ENCODE data around the gene GAPDHS.

Gene GAPDHS

DNA sequence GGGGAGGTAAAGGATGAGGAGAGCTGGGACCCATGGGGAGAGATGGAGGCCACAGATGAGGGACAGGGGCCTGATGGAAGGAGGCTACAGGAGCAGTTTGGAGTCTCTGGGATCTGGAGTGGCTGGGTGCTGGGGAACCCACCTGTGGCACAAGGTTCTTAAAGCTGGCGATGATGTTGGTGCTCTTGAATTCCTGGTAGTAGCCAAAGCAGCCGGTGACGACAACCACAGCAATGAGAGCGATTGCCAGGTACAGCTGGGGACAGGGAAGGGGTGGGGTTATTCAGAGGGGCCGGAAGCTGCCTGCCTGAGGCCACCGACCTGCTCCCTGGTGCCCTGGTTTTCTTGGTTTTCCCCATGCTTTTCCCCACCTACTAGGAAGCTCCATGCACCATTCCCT, 27.4 kb downstream of the GAPDHS start:
- in situ Hi-C loops (cut with HindIII; ENCODE audit: low pct_ligation_motif_present, low sequenced_read_pairs): no loop called here
- Histone ChIP-seq H3K36me3 (replicated peaks) (no peaks in the 10 kb centered on the region), H3K27ac (no peak overlapping the region), H3K4me3 (ENCODE audit: low read depth, low read length) (no peak overlapping the region), H3K27me3 (replicated peaks) (peaks cover 2% of the 10 kb centered on the region)
- no peak for DNase-seq
- TF ChIP-seq CTCF (IDR thresholded peaks at IDR 0.05; ENCODE audit: low read depth, low read length, missing control alignments): no peak

DNA sequence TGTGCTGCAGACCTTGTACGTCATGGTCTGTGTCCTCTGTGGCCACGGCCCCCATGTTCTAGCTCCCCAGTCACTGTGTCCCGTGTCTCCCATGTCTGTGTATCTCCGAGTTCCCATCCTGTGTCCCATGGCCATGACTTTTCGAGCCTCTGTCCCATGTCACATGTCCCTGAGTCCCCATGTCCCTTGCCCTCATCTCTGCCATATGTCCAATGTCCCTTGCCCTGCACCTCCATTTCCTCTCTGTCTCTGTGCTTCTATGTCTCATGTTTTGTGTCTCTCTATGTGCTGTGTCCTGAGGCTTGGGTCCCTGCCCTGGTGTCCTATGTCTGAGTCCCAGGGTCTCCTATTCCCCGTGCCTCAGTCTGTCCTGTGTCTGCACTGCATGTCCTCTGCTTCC, 28.2 kb downstream of the GAPDHS start:
- no peak overlapping the region for H3K4me3 ChIP-seq (ENCODE audit: low read depth, low read length)
- TF ChIP-seq CTCF (IDR thresholded peaks at IDR 0.05; ENCODE audit: low read depth, low read length, missing control alignments): no peak
- H3K36me3 ChIP-seq (replicated peaks): no peaks in the 10 kb centered on the region
- no peak for DNase-seq
- in situ Hi-C loops (cut with HindIII; ENCODE audit: low pct_ligation_motif_present, low sequenced_read_pairs): no loop called here
- H3K27me3 ChIP-seq (replicated peaks): peaks cover 2% of the 10 kb centered on the region
- H3K27ac ChIP-seq: no peak overlapping the region

DNA sequence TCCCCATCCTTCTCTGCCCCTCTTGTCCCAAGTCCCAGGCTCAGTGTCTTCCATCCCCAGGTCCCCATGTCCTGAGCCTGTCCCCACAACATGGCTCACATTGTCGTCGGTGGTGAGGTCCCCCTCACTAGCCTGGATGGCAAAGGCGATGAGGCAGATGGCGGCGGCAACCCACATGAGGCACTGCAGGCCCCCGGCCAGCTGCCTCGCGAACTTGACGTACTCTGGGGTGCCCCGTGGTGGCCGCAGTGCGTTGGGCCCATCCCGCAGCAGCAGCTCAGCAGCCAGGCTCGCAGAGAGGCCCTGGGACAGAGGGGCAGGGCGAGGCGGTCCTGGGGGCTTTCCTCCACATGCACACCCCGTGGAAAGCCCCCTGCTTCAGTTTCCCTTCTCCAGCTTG, 29.1 kb downstream of the GAPDHS start:
- no peak overlapping the region for H3K4me3 ChIP-seq (ENCODE audit: low read depth, low read length)
- H3K27me3 ChIP-seq (replicated peaks): peaks cover 2% of the 10 kb centered on the region
- TF ChIP-seq CTCF (IDR thresholded peaks at IDR 0.05; ENCODE audit: low read depth, low read length, missing control alignments): no peak
- DNase-seq: no peak
- in situ Hi-C loops (cut with HindIII; ENCODE audit: low pct_ligation_motif_present, low sequenced_read_pairs): no loop called here
- no peaks in the 10 kb centered on the region for H3K36me3 ChIP-seq (replicated peaks)
- H3K27ac ChIP-seq: no peak overlapping the region

- TF ChIP-seq CTCF (IDR thresholded peaks at IDR 0.05; ENCODE audit: low read depth, low read length, missing control alignments): no peak
- Histone ChIP-seq H3K36me3 (replicated peaks) (no peaks in the 10 kb centered on the region), H3K4me3 (ENCODE audit: low read depth, low read length) (no peak overlapping the region), H3K27ac (no peak overlapping the region), H3K27me3 (replicated peaks) (peaks cover 2% of the 10 kb centered on the region)
- in situ Hi-C loops (cut with HindIII; ENCODE audit: low pct_ligation_motif_present, low sequenced_read_pairs): no loop called here
- no peak for DNase-seq
Observed at GRCh38 chr19:35562776-35563175, 29.5 kb downstream of the GAPDHS start.

- peaks cover 2% of the 10 kb centered on the region for H3K27me3 ChIP-seq (replicated peaks)
- in situ Hi-C loops (cut with HindIII; ENCODE audit: low pct_ligation_motif_present, low sequenced_read_pairs): no loop called here
- no peak for TF ChIP-seq CTCF (IDR thresholded peaks at IDR 0.05; ENCODE audit: low read depth, low read length, missing control alignments)
Observed at GRCh38 chr19:35563207-35563829, 30.1 kb downstream of the GAPDHS start, which contains the start of gene ATP4A. ATP4A (minus strand) TSS chr19:35563658; CDS start chr19:35563629, 29 bp downstream.

More at GRCh38 chr19:35563207-35563829, 30.1 kb downstream of the GAPDHS start, which contains the start of gene ATP4A:
- no peak for DNase-seq
- Histone ChIP-seq H3K4me3 (ENCODE audit: low read depth, low read length) (no peak within 1 kb of the TSS), H3K36me3 (replicated peaks) (no peaks in the 10 kb centered on the region), H3K27ac (no peak within 1 kb of the TSS)

Data from brain microvascular endothelial cell (primary cell).